GM19463 (cell line): ENCODE measurements around the gene SGMS1.
"Not testable (repeated sequence)": the region's sequence is repeated elsewhere in the genome, so short reads cannot be mapped to it uniquely, and the experiment has no call there.

Experiments used
- ATAC-seq: cut with Tn5 transposase; IDR thresholded peaks from one replicate; pipeline ENCODE4 v1.9.1; 2021; ENCODE audit warnings: mild to moderate bottlenecking, moderate library complexity; ENCODE audit not compliant: unreplicated experiment

The SGMS1 gene

GRCh38 chr10:50561816-50562215, 61.9 kb downstream of the SGMS1 start:
- no peak for ATAC-seq

GRCh38 chr10:50561266-50561665, 62.5 kb downstream of the SGMS1 start:
- ATAC-seq: no peak

DNA sequence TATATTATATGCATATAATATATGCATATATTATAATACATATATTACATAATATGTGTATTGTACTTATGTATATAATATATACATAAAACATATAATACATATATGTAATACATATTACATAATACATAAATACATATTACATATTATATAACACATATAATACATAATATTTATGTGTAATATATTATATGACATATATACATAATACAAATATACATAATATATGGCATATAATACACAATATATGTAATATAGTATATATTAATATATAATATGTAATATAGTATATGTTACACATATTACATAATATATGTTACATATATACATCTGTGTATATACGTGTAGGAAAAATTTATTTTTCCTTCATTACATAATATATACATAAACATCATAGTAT, 63.4 kb downstream of the SGMS1 start:
- no peak for ATAC-seq

DNA sequence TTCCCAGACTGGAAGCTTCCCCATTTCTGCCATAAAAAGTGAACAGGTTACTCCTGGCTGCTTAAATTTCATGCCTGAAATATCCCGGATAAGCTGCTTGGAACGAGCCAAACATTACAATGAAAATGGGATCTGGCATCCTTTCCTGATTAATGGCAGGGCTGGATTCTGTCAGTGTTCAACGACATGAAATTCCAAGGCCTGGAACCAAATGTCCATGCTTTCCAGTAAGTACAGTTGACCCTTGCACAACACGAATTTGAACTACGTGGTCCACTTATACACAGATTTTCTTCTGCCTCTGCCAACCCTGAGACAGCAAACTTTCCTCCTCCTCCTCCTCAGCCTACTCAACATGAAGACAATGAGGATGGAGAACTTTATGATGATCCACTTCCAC, 65.4 kb downstream of the SGMS1 start:
- no peak for ATAC-seq

- no peak for ATAC-seq
Observed at GRCh38 chr10:50557130-50557682, 66.5 kb downstream of the SGMS1 start.

DNA sequence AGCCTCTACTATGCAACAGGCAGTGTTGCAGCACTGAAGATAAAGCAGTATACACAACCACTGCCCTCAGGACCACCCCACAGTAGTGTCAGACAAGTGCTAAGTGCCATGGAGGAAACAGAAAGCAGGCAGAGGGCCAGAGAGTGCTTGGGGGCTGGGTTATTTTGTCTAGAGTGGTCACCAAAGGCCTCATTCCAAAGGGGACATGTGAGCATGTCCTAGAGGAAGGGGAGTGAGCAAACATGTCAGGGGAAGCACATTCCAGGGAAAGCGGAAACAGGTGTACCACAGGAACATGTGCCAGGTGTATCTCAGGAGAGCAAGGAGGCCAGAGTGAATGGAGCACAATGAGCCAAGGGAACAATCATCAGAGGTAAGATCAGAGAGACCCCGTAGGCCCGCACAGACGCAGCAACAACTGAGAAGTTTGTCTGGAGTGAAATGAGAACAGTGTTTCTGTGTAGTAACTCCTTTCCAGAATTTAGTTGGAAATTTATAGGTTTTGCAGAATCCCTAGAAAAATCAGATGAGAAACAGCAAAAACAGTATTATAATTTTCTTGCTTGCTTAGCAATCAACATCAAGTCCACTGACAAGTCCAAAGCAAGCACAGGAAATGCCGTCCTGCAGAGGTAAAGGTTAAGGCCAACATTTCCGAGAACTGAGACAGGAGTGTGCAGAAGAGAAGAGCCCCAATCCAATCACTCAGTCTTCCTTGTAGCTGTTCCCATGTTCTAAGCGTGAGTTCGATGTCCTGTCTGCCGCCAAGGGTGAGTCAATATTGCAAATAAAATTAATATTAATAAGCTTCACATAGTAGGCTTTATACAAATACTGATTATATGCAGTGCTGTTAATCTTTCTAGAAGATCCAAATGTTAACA, 67.3 kb downstream of the SGMS1 start:
- ATAC-seq: no peak

- no peak for ATAC-seq
Observed at GRCh38 chr10:50554995-50555568, 68.7 kb downstream of the SGMS1 start.

GRCh38 chr10:50554376-50554994, 69.3 kb downstream of the SGMS1 start:
- ATAC-seq: no peak

DNA sequence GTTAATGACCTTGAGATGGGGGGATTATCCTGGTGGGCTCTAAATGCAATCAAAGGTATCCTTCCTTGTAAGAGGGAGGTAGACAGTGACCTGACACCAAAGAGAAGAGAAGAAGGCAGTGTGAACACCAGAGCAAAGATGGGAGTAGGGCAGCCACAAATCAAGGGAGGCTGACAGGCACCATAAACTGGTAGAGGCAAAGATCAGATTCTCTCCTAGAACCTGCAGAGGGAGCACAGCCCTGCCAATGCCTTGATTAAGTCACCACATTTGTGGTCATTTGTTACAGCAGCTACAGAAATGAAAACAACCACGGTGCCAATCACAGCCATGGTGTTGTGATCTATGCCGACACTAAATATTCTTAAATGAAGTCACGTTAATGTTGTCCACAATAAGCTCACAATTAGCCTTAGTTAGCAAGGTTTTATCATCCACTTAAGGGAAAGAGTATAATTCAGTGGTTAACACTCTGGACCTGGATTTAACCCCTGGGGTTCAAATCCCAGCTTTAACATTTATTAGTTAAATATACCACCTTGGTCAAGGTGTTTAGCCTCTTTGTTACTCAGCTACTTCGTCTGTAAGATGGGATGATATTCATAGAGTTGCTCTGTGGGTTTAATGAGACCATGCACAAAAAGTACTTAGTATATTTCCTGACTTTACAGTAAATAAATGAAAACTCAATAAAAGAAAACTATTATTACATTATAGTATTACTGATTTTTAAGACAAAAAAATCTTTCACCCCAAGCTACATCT, 70.8 kb downstream of the SGMS1 start:
- ATAC-seq: peak; percentile 58

GRCh38 chr10:50552308-50552707, 71.4 kb downstream of the SGMS1 start:
- ATAC-seq: no peak

DNA sequence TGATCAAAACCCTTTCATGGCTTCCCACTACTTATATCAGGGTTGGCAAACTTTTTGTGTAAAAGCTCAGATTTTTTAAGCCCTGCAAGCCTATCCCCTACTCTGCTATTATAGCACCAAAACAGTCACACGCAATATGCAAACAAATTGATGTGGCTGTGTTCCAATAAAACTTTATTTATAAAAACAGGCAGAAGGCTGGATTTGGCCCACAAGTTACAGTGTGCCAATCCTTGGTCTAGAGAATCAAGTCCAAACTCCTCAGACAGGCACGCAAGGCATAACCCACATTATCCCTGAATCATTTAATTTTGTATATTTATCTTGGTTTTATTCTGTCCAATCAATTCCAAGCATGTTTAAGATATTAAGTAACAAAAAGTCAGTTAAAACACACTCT, 71.9 kb downstream of the SGMS1 start:
- ATAC-seq: no peak

- no peak for ATAC-seq
Observed at GRCh38 chr10:50550291-50550839, 73.4 kb downstream of the SGMS1 start.

DNA sequence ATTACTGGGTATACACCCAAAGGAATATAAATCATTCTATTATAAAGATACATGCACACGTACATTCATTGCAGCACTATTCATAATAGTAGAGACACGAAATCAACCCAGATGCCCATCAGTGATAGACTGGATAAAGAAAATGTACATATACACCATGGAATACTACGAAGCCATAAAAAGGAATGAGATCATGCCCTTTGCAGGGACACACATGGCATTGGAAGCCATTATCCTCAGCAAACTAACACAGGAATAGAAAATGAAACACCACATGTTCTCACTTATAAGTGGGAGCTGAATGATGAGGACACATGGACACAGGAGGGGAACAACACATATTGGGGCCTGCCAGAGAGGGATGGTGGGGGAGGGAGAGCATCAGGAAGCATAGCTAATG, 74.6 kb downstream of the SGMS1 start:
- ATAC-seq: not testable (repeated sequence)

DNA sequence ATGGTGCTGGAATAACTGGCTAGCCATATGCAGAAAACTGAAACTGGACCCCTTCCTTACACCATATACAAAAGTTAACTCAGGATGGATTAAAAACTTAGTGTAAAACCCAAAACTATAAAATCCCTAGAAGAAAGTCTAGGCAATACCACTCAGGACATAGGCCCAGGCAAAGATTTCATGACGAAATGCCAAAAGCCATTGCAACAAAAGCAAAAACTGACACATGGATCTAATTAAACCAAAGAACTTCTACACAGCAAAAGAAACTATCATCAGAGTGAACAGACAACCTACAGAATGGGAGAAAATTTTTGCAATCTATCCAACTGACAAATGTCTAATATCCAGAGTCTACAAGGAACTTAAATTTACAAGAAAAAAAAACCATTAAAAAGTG, 75.3 kb downstream of the SGMS1 start:
- not testable (repeated sequence) for ATAC-seq

GRCh38 chr10:50546287-50546686, 77.5 kb downstream of the SGMS1 start:
- ATAC-seq: not testable (repeated sequence)

DNA sequence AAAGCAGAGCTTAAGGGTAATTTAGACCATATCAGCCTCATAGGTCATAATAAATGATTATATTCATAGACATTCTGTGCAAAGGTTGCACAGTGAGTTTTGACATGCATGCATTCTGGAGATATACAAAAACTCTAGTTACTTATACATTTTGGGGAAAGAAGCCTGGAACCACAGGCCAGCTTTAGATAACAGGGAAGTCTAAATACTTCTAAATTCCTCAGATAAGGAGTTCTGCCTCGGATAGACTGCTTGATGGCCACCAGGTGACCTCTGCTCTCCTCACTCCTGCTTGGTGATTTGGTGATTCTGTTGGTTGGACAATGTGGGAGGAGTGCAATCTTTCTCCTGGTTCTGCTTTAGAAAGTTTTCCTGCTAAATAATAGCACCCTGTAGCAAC, 77.9 kb downstream of the SGMS1 start:
- ATAC-seq: no peak

DNA sequence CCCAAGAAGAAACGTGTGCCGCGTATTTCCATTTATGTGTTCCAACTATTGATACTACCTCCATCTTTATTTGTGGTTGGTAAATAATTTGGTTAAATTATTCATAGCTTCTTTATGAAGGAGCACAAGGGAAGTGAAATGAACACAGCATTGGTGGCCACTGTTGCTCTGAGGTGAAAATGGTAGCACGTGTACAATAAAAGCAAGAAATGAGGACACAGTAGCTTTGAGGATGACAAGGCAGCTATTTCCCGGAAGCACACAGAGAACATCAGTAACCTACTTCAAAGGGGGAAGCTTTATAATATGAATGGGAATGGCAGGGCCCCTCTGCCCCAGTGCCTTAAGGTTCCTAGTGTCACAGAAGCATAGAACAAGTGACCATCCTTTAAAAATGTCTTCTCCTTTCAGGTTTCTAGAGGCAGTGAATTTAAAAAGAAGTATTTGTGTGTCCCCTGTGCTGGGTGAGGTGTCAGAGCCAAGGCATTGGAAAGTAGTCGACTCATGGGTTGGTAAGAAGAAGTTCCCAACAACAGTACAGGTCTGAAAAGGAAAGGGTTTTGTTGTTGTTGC, 78.8 kb downstream of the SGMS1 start:
- no peak for ATAC-seq

DNA sequence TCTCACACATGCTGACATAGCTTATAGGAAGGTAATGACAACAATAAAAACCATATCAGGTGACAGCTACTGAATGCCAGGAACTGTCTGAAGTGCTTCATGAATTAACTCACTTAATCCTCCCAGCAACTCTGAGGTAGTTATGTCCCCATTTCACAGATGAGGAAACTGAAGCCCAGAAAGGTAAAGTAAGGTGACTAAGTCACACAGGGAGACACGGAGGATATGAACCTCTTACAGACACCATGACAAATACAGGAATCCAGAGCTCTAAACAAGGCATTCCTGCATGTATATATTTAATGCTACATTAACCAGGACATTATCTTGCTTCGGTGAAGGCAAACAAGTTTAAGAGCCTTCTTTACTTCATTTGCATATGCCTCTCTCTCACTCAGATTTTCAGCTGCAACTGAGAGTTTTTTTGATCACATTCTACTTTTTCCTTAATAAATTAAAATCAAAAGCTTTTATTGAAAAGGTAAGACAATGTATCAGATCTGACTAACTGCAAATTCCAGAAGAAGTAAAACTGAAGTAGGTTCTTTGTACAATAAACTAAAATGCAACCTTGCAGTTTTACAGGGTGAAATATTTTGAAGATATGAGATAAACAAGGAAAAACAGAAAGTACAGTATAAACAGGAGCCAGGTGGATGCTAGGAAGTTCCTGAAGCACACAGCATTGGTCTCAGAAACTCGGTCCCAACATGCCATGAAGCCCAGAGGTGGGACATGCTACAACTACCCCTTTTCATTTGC, 79.5 kb downstream of the SGMS1 start:
- no peak for ATAC-seq

- no peak for ATAC-seq
Observed at GRCh38 chr10:50542871-50543270, 80.9 kb downstream of the SGMS1 start.

DNA sequence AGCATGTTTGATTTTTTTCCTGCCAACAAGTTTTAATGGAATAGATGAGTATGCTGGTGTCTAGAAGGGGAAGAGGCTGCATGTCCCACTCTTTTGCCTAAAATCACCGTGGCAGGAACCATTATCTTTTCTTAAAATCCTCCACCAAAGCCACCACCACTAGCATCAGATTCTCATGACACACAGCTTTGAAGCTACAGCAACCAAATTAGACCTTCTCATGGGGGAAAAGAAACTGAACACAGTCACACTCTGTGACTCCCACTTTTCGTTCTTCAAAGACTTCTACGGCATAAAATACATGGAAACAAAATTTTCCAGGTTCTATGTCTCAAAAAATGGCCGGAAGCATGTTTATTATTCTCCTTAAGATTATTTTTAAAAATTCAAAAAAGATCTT, 81.8 kb downstream of the SGMS1 start:
- no peak for ATAC-seq
